ENCODE data around the gene CDKN2B-AS1.

DNA sequence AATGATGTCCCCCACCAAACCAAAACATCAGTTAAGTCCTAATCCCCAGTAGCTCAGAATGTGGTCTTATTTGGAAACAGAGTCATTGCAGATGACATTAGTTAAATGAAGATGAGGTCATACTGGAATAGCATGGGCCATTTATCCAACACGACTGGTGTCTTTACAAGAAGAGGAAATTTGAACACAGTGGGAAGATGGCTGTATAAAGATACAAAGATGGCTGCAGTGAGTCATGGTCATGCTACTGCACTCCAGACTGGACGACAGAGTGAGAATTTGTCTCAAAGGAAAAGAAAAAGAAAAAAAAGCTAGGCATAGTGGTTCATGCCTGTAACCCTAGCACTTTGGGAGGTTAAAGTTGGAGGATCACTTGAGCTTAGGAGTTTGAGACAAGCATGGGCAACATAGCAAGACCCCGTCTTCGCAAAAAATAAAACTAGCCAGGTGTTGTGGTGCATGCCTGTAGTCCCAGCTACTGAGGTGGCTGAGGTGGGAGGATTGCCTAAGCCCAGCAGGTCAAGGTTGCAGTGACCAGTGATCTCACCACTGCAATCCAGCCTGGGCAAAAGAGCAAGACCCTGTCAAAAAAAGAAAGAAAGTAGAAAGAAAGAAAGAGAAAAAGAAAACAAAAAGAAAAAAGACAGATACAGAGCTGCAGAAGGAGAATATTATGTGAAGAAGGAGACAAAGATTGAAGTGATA is 144.5 kb downstream of the CDKN2B-AS1 start:
- TF ChIP-seq, protein P1, sequence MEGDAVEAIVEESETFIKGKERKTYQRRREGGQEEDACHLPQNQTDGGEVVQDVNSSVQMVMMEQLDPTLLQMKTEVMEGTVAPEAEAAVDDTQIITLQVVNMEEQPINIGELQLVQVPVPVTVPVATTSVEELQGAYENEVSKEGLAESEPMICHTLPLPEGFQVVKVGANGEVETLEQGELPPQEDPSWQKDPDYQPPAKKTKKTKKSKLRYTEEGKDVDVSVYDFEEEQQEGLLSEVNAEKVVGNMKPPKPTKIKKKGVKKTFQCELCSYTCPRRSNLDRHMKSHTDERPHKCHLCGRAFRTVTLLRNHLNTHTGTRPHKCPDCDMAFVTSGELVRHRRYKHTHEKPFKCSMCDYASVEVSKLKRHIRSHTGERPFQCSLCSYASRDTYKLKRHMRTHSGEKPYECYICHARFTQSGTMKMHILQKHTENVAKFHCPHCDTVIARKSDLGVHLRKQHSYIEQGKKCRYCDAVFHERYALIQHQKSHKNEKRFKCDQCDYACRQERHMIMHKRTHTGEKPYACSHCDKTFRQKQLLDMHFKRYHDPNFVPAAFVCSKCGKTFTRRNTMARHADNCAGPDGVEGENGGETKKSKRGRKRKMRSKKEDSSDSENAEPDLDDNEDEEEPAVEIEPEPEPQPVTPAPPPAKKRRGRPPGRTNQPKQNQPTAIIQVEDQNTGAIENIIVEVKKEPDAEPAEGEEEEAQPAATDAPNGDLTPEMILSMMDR (IDR thresholded peaks at IDR 0.05), result no peak
- no peak for TF ChIP-seq POLR2AphosphoS5 (IDR thresholded peaks at IDR 0.05)
- TF ChIP-seq POLR2A (IDR thresholded peaks at IDR 0.05), result no peak
- no peak for TF ChIP-seq EP300 (IDR thresholded peaks at IDR 0.05)
